ENCODE results near the gene LONP2.

- TF ChIP-seq CTCF (IDR thresholded peaks at IDR 0.05 in 2 of 3, conservative IDR thresholded peaks at IDR 0.05 in 1 of 3; ENCODE audit: control insufficient read depth in 2 of 3, extremely low read depth in 1 of 3, insufficient read depth in 1 of 3, low read depth in 3 of 3, low read length in 3 of 3) (no peak), FOXM1 (IDR thresholded peaks at IDR 0.05; ENCODE audit: low read depth, low read length) (no peak), POLR2A (IDR thresholded peaks at IDR 0.05; ENCODE audit: low read depth, low read length) (no peak), CHD1 (IDR thresholded peaks at IDR 0.05; ENCODE audit: low read depth, low read length) (no peak), E2F4 (IDR thresholded peaks at IDR 0.05; ENCODE audit: low read depth, low read length) (no peak), EZH2 (IDR thresholded peaks at IDR 0.05; ENCODE audit: borderline replicate concordance, control insufficient read depth, low read depth, low read length) (no peak), POLR2AphosphoS5 (IDR thresholded peaks at IDR 0.05; ENCODE audit: low read length) (no peak), MAX (IDR thresholded peaks at IDR 0.05; ENCODE audit: low read depth, low read length) (no peak), USF2 (IDR thresholded peaks at IDR 0.05; ENCODE audit: borderline replicate concordance, low read depth, low read length) (no peak)
Measured at GRCh38 chr16:48247311-48247710, 3.2 kb downstream of the LONP2 start, which contains the start of gene ABCC11.
